22Rv1 (cell line): ENCODE data around the gene POLR1E.
A peak's percentile ranks its signal among the peaks of the same experiment; 100 is the strongest.

Source experiments
- H3K27ac ChIP-seq: fragments of 450-650 bp; 2 replicates; pipeline ENCODE4 v1.5.1; 2017
- CTCF ChIP-seq: fragments of 450-650 bp; IDR thresholded peaks from 2 replicates; pipeline ENCODE4 v1.5.1; 2017; ENCODE audit warnings: mild to moderate bottlenecking
- ZFX ChIP-seq: fragments of 450-650 bp; IDR thresholded peaks from 2 replicates; pipeline ENCODE4 v1.6.1; 2017; ENCODE audit warnings: antibody characterized with exemption, borderline replicate concordance

Gene POLR1E

GRCh38 chr9:37541465-37541864, 55.7 kb downstream of the POLR1E start:
- no peak for TF ChIP-seq ZFX
- no peak for TF ChIP-seq CTCF
- H3K27ac ChIP-seq: peak overlapping the region; percentile 37; the same call in 1 of the 2 replicates

- no peak for TF ChIP-seq CTCF
- TF ChIP-seq ZFX: no peak
Measured at GRCh38 chr9:37542488-37542887, 56.7 kb downstream of the POLR1E start.

GRCh38 chr9:37542895-37543294, 57.1 kb downstream of the POLR1E start:
- H3K27ac ChIP-seq: no peak overlapping the region
- TF ChIP-seq CTCF: no peak
- no peak for TF ChIP-seq ZFX

More at GRCh38 chr9:37542488-37542887, 56.7 kb downstream of the POLR1E start:
- no peak overlapping the region for H3K27ac ChIP-seq

- H3K27ac ChIP-seq: no peak overlapping the region
- no peak for TF ChIP-seq CTCF
- no peak for TF ChIP-seq ZFX
Measured at GRCh38 chr9:37543468-37543867, 57.7 kb downstream of the POLR1E start.

- TF ChIP-seq ZFX (no peak), CTCF (no peak)
- H3K27ac ChIP-seq: no peak overlapping the region
Measured at GRCh38 chr9:37547328-37547878, 61.7 kb downstream of the POLR1E start.

- TF ChIP-seq ZFX: no peak
- TF ChIP-seq CTCF: no peak
- no peak overlapping the region for H3K27ac ChIP-seq
Measured at GRCh38 chr9:37549527-37549926, 63.8 kb downstream of the POLR1E start.

- TF ChIP-seq ZFX: no peak
- TF ChIP-seq CTCF: no peak
- H3K27ac ChIP-seq: no peak overlapping the region
Measured at GRCh38 chr9:37550781-37551180, 65.0 kb downstream of the POLR1E start.
